CD4-positive, alpha-beta T cell treated with Interleukin-15 for 1 hour (primary cell): ENCODE data around the gene PCDHA3.
"Not testable (repeated sequence)": the region's sequence is repeated elsewhere in the genome, so short reads cannot be mapped to it uniquely, and the experiment has no call there.

ENCODE experiments used
- DNase-seq: peaks from one replicate; pipeline ENCODE4 v3.0.0-alpha.2; 2020

The PCDHA3 gene

DNA sequence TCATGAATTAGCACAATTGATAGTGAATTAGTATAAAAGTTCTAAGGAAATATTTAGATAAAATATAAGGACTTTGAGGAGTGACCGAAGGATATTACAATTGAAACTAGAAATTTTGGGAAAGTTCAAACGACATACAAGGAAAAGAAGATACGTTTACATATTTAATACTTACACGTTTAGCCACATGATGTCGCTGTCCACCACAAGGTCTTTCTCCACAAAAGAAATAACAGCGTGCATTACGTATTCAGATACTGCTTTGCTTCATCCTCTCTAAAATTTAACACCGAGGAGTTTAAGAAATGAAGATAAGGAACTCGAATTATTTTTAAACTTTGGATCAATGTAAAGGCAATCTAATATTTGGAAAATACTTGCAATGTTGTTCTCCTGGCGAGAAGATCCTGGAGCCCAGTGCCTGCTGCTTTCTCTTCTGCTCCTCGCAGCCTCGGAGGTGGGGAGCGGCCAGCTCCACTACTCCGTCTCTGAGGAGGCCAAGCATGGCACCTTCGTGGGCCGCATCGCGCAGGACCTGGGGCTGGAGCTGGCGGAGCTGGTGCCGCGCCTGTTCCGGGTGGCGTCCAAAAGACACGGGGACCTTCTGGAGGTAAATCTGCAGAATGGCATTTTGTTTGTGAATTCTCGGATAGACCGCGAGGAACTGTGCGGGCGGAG lies at the start of gene PCDHA3:
TSS of gene PCDHA3 (plus strand) at position 242 of the 678 bp plus-strand sequence.
- DNase-seq, result no peak

DNA sequence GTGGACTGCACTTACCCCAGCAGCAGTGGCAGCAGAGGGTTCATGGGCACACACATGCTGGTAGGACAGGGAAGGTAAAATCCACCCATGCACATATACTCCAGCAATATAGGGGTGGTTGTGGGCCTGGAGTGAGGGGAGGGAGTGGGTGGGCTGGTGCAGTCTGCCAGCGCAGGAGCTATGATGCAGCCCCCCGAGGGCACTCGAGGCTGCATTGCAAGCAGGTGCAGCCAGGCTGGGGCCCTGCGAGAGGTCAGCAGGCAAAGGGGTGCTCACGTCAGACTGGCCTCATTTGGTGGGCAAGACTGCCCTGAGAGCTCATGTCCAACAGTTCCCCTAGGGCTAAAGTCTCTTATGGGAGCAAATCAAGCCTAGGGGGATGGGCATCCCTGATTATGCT lies 47.3 kb upstream of the PCDHA3 start:
- no peak for DNase-seq

DNA sequence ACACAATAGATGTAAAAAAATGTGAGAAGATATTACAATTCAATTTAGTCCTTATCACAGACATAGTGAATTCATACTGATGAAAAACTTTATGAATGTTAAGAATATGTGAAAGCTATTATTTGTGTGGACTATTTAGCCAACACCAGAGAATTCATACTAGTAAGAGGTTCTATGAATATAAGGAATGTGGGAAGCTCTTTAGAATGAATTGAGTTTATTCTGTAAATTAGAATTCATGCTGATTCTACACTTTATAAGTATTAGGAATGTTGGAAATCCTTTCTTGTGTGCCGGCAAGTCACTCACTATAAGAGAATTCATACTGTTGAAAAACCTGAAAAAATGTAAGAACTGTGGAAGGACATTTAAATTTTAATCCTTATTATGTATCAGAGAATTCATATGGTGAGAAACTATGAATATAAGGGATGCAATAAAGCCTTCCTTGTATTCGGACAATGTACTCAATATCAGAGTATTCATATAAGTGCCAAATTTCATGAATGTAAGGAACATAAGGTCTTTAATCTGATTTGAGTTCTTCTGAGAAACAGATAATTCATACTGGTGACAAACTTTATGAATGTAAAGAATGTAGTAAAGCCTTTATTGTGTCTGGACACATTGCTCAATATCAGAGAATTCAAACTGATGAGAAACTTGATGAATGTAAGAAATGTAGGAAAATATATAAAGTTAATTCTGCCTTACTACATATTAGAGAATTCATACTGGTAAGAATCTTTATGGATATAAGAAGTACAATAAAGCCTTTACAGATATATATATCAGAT lies 36.5 kb upstream of the PCDHA3 start:
- no peak for DNase-seq

DNA sequence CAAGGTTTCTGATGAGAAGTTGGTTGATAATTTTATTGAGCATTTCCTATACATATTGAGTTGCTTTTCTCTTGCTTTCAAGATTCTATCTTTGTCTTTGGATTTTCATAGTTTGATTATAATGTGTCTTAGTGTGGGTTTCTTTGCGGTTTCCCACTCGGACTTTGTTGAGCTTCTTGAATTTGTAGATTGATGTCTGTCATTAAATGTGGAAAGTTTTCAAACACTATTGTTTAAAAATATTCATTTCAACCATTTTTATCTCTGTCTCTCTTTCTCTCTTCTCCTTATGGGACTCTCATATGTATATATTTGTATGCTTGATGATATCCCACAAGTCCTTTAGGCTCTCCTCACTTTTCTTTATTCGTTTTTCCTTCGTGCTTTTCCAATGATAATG lies 33.4 kb upstream of the PCDHA3 start:
- no peak for DNase-seq

DNA sequence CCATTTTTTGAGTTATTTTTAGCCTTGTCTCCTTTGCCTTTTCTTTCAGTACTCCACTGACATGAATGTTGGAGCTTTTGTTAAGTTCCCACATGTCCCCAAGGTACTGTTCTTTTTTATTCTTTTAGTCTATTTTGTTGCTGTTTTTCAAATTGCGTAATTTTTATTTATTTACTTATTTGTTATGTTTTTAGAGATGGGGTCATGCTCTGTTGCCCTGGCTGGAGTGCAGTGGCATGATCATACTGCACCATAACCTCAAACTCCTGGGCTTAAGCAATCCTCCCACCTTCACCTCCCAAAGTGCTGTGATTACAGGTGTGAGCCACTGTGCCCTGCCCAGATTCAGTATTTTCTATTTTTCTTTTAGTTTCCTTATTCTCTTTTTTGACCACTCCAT lies 20.3 kb upstream of the PCDHA3 start:
- DNase-seq, result no peak

DNA sequence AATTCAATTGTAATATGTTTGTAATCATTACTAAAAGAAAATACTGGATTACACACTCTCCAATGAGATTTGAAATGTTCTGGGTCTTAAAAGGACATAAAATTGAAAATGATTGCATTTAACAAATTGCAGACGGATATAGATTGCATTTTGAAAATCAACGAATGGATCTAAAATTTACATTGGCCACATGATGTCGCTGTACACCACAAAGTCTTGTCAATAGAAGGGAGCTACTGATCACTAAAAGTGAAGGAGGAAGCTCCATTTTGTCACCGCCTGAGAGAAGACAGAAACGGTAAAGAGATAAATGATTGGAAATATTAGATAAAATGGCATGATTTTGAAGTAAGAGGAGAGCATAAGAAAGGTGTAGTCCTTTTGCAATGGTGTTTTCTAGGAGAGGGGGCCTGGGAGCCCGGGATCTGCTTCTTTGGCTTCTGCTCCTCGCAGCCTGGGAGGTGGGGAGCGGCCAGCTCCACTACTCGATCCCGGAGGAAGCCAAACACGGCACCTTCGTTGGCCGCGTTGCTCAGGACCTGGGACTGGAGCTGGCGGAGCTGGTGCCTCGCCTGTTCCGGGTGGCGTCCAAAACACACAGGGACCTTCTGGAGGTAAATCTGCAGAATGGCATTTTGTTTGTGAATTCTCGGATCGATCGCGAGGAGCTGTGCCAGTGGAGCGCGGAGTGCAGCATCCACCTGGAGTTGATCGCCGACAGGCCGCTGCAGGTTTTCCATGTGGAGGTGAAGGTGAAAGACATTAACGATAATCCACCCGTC lies 14.8 kb upstream of the PCDHA3 start, which contains the start of gene PCDHA1:
TSS of gene PCDHA1 (plus strand) at position 236 of the 782 bp plus-strand sequence.
- DNase-seq, result no peak

DNA sequence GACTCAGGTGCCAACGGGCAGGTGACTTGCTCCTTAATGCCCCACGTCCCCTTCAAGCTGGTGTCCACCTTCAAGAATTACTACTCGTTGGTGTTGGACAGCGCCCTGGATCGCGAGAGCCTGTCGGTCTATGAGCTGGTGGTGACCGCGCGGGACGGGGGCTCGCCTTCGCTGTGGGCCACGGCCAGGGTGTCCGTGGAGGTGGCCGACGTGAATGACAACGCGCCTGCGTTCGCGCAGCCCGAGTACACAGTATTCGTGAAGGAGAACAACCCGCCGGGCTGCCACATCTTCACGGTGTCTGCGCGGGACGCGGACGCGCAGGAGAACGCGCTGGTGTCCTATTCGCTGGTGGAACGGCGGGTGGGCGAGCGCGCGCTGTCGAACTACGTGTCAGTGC lies 13.4 kb upstream of the PCDHA3 start:
- not testable (repeated sequence) for DNase-seq

DNA sequence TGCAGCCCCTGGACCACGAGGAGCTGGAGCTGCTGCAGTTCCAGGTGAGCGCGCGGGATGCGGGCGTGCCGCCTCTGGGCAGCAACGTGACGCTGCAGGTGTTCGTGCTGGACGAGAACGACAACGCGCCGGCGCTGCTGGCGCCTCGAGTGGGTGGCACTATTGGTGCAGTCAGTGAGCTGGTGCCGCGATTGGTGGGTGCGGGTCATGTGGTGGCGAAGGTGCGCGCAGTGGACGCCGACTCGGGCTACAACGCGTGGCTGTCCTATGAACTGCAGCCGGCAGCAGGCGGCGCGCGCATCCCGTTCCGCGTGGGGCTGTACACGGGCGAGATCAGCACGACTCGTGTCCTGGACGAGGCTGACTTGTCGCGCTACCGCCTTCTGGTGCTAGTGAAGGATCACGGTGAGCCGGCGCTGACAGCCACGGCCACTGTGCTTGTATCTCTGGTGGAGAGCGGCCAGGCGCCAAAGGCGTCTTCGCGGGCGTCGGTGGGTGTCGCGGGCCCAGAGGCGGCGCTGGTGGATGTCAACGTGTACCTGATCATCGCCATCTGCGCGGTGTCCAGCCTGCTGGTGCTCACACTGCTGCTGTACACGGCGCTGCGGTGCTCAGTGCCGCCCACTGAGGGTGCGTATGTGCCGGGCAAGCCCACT lies 12.9 kb upstream of the PCDHA3 start:
- not testable (repeated sequence) for DNase-seq

DNA sequence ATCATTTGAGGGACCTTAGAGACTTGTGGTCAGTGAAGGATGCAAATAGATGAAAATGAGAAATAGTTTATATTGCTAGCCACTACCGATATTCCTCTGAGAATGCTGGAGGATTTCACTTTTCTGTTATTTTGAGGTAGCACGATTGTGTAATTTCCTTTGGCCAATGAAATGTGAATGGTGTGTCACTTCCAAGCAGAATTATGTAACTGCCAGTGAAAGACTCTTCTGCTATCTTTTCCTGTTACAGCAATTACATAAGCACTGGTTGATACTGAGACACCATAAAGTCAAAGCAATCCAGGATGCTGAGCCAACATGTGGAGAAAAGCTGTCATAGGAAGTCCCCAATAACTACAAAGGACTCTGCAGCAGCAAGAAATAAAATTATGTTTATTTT lies 9.8 kb upstream of the PCDHA3 start:
- no peak for DNase-seq

DNA sequence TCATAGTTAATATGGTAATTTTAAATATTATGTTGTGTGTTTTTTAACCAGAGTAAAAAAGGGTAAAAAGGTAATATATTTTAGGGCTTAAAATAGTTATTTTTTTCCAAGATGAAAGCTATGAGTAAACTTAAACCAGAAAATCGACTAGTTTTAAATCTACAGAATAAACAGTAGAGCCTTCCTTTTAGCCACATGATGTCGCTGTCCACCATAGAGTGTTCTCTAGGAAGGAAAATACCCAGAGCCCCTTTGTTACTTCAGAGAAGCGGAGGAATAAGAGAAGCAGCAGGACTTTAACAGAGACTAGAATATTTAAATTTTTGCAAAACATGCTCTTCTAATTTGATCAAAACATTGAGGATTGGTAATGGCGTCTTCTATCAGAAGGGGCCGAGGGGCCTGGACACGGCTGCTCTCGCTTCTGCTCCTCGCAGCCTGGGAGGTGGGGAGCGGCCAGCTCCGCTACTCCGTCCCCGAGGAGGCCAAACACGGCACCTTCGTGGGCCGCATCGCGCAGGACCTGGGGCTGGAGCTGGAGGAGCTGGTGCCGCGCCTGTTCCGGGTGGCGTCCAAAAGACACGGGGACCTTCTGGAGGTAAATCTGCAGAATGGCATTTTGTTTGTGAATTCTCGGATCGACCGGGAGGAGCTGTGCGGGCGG lies 6.1 kb upstream of the PCDHA3 start, which contains the start of gene PCDHA2:
TSS of gene PCDHA2 (plus strand) at position 258 of the 664 bp plus-strand sequence.
- no peak for DNase-seq

DNA sequence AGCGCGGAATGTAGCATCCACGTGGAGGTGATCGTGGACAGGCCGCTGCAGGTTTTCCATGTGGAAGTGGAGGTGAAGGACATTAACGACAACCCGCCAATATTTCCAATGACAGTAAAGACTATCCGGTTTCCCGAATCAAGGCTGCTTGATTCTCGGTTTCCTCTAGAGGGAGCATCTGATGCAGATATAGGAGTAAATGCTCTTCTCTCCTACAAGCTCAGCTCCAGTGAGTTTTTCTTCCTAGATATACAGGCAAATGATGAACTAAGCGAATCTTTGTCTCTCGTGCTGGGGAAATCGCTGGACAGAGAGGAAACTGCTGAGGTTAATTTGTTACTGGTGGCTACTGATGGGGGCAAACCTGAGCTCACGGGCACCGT lies 5.6 kb upstream of the PCDHA3 start:
- DNase-seq, result no peak

DNA sequence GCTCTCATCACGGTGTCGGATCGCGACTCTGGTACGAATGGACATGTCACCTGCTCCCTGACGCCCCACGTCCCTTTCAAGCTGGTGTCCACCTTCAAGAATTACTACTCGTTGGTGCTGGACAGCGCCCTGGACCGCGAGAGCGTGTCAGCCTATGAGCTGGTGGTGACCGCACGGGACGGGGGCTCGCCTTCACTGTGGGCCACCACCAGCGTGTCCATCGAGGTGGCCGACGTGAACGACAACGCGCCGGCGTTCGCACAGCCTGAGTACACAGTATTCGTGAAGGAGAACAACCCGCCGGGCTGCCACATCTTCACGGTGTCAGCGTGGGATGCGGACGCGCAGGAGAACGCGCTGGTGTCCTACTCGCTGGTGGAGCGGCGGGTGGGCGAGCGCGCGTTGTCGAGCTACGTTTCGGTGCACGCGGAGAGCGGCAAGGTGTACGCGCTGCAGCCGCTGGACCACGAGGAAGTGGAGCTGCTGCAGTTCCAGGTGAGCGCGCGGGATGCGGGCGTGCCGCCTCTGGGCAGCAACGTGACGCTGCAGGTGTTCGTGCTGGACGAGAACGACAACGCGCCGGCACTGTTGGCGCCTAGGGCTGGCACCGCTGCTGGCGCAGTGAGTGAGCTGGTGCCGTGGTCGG lies 4.7 kb upstream of the PCDHA3 start:
- not testable (repeated sequence) for DNase-seq

DNA sequence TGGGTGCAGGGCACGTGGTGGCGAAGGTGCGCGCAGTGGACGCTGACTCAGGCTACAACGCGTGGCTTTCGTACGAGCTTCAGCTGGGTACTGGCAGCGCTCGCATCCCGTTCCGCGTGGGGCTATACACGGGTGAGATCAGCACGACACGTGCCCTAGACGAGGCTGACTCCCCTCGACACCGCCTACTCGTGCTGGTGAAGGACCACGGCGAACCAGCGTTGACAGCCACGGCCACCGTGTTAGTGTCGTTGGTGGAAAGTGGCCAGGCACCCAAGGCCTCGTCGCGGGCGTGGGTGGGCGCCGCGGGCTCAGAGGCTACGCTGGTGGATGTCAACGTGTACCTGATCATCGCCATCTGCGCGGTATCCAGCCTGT lies 4.2 kb upstream of the PCDHA3 start:
- DNase-seq, result no peak

DNA sequence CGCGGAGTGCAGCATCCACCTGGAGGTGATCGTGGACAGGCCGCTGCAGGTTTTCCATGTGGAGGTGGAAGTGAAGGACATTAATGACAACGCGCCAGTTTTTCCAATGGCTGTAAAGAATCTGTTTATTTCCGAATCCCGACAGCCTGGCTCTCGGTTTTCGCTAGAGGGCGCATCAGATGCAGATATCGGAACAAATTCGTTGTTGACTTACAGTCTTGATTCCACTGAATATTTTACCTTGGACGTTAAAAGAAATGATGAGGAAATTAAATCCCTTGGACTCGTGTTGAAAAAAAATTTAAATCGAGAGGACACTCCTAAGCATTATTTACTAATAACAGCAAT lies 611 bp downstream of the PCDHA3 start:
- DNase-seq, result no peak

DNA sequence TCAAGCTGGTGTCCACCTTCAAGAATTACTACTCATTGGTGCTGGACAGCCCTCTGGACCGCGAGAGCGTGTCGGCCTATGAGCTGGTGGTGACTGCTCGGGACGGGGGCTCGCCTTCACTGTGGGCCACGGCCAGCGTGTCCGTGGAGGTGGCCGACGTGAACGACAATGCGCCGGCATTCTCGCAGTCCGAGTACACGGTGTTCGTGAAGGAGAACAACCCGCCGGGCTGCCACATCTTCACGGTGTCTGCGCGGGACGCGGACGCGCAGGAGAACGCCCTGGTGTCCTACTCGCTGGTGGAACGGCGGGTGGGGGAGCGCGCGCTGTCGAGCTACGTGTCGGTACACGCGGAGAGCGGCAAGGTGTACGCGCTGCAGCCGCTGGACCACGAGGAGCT lies 1.5 kb downstream of the PCDHA3 start:
- not testable (repeated sequence) for DNase-seq

DNA sequence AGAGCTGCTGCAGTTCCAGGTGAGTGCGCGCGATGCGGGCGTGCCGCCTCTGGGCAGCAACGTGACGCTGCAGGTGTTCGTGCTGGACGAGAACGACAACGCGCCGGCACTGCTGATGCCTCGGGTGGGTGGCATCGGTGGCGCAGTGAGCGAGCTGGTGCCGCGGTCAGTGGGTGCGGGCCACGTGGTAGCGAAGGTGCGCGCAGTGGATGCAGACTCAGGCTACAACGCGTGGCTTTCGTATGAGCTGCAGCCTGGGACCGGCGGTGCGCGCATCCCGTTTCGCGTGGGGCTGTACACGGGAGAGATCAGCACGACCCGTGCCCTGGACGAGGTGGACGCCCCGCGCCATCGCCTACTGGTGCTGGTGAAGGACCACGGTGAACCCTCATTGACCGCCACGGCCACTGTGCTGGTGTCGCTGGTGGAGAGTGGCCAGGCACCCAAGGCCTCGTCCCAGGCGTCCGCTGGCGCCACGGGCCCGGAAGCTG lies 2.0 kb downstream of the PCDHA3 start:
- DNase-seq, result no peak

DNA sequence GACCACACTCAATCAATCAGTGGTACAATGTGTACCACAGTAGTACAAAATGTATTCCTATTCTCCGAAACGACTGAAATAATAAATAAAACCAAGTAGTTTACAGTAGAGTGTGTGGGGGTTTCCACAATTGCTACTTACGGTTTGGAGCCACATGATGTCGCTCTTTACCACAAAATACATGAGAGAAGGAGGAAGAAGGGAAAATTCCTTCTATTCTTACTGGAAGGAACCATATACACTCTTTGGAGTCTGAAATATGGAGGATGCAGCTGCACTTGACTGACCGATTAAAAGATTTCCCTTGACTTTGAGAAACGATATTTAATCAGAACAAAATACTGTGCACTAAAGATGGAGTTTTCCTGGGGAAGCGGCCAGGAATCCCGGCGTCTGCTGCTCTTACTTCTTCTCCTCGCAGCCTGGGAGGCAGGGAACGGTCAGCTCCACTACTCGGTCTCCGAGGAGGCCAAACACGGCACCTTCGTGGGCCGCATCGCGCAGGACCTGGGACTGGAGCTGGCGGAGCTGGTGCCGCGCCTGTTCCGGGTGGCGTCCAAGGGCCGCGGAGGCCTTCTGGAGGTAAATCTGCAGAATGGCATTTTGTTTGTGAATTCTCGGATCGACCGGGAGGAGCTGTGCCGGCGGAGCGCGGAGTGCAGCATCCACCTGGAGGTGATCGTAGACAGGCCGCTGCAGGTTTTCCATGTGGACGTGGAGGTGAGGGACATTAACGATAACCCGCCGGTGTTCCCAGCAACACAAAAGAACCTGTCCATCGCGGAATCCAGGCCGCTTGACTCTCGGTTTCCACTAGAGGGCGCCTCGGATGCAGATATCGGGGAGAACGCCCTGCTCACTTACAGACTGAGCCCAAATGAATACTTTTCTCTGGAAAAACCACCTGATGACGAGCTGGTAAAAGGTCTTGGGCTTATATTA lies 6.2 kb downstream of the PCDHA3 start, which contains the start of gene PCDHA4:
TSS of gene PCDHA4 (plus strand) at position 235 of the 942 bp plus-strand sequence.
- DNase-seq, result no peak

DNA sequence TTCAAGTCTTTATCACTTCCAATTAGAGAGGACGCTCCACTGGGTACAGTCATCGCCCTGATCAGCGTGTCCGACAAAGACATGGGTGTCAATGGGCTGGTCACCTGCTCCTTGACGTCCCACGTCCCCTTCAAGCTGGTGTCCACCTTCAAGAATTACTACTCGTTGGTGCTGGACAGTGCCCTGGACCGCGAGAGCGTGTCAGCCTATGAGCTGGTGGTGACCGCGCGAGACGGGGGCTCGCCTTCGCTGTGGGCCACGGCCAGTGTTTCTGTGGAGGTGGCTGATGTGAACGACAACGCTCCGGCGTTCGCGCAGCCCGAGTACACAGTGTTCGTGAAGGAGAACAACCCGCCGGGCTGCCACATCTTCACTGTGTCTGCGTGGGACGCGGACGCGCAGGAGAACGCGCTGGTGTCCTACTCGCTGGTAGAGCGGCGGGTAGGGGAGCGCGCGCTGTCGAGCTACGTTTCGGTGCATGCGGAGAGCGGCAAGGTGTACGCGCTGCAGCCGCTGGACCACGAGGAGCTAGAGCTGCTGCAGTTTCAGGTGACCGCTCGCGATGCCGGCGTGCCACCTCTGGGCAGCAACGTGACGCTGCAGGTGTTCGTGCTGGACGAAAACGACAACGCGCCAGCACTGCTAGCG lies 7.5 kb downstream of the PCDHA3 start:
- not testable (repeated sequence) for DNase-seq

DNA sequence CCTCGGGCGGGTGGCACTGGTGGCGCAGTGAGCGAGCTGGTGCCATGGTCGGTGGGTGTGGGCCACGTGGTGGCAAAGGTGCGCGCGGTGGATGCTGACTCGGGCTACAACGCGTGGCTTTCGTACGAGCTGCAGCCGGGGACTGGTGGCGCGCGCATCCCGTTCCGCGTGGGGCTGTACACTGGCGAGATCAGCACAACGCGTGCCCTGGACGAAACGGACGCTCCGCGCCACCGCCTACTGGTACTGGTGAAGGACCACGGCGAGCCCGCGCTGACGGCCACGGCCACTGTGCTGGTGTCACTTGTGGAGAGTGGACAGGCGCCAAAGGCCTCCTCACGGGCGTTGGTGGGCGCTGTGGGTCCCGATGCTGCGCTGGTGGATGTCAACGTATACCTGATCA lies 8.0 kb downstream of the PCDHA3 start:
- DNase-seq, result no peak
